ENCODE data around the gene PXDN. TPM values are rescaled to one million over a fixed set of nuclear protein-coding genes. Genes with fewer than 3 reads are reported as not detected.
"Not testable (repeated sequence)": the region's sequence is repeated elsewhere in the genome, so short reads cannot be mapped to it uniquely, and the experiment has no call there.

PXDN gene
- total RNA-seq, 1 donor from 2014 or later, result 1.1 TPM

DNA sequence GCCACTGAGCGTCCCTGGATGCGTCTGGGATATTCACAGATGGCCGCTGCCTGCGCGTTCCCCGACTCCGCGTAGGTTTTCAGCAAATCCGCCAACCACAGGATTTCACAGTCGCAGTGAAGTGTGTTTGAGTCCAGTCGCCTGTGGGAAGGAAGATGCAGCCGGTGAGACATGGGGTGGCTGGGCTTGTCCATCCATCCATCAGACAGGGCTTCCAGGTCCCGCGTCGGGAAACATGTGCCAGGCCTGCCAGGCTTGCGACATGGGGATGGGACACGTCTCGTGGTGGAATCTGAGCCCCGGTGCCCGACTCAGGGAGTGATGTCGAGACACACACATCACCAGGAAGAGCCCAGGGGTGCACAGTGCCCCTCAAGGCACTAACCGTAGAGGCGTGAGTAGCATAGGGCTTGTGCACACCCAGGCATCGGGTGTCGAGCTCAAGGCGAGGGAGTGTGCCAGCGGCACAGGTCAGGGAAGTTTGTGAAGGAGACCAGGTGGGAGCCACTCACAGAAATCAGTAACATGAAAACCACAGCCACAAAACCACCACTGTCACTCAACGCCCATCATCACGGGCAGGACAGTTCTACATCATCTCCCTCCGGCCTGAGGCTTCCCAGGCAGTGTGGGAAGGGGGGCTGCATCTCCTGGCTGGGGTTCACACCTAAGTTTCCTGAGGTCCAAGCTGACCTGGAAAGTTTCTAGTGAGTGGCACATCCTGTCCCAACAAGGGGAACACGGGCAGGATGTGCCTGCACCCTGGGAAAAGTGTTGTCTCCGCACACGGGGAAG lies 63.9 kb downstream of the PXDN start:
- Mint-ChIP-seq H3K9me3 (no peaks in the 10 kb centered on the region), H3K27ac (no peak overlapping the region), H3K27me3 (no peaks in the 10 kb centered on the region), H3K4me1 (no peaks in the 10 kb centered on the region), H3K4me3 (no peak overlapping the region), H3K36me3 (ENCODE audit: low read depth) (no peaks in the 10 kb centered on the region)
- intact Hi-C loops (cut with micrococcal nuclease), result no loop called here
- DNase-seq, result no peak

DNA sequence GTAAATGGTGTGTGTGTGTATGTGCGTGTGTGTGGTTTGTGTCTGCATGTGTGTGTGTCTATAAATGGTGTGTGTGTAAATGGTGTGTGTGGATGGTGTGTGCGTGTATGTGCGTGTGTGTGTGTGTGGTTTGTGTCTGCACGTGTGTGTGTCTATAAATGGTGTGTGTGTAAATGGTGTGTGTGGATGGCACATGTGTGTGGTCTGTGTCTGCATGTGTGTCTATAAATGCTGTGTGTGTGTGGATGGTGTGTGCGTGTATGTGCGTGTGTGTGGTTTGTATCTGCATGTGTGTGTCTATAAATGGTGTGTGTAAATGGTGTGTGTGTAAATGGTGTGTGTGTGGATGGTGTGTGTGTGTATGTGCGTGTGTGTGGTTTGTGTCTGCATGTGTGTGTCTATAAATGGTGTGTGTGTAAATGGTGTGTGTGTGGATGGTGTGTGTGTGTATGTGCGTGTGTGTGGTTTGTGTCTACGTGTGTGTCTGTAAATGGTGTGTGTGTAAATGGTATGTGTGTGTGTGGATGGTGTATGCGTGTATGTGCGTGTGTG lies 64.8 kb downstream of the PXDN start:
- intact Hi-C loops (cut with micrococcal nuclease); H3K4me3 Mint-ChIP-seq; H3K36me3 Mint-ChIP-seq (ENCODE audit: low read depth); H3K9me3 Mint-ChIP-seq; H3K27me3 Mint-ChIP-seq; H3K27ac Mint-ChIP-seq; H3K4me1 Mint-ChIP-seq; DNase-seq: not testable (repeated sequence)

DNA sequence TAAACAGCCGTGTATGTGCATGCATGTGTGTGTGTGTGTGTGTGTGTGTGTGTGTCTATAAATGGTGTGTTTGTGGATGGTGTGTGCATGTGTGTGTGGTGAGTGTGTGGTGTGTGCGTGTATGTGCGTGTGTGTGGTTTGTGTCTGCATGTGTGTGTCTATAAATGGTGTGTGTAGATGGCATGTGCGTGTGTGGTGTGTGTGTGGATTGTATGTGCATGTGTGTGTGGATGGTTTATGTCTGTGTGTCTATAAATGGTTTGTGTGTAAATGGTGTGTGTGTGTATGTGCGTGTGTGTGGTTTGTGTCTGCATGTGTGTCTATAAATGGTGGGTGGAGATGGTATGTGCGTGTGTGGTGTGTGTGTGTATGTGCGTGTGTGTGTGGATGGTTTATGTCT lies 65.2 kb downstream of the PXDN start:
- DNase-seq; H3K4me3 Mint-ChIP-seq; intact Hi-C loops (cut with micrococcal nuclease); H3K27ac Mint-ChIP-seq; H3K4me1 Mint-ChIP-seq; H3K9me3 Mint-ChIP-seq; H3K36me3 Mint-ChIP-seq (ENCODE audit: low read depth); H3K27me3 Mint-ChIP-seq: not testable (repeated sequence)

DNA sequence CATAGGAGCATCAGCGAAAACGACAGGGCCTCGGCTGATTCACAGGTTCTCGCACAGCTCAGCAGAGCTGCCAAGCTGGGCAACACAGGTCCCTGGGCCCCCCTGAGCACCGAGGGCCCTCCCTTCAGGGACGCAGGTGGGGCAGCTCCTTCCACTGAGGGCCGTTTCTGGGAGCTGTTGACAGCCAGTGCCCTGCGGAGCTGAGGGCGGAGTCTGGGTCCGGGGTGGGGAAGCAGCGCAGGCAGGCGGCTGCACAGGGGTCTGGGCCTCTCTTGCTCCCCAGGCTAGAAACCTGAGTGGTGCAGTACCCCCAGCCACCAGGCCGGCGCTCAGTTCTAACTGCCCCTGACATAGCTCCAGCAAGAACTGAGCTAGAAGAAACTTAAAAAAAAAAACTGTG lies 65.7 kb downstream of the PXDN start:
- Mint-ChIP-seq H3K27me3 (no peaks in the 10 kb centered on the region), H3K27ac (no peak overlapping the region), H3K4me3 (no peak overlapping the region), H3K9me3 (no peaks in the 10 kb centered on the region), H3K4me1 (no peaks in the 10 kb centered on the region), H3K36me3 (ENCODE audit: low read depth) (no peaks in the 10 kb centered on the region)
- intact Hi-C loops (cut with micrococcal nuclease), result no loop called here
- DNase-seq, result no peak

DNA sequence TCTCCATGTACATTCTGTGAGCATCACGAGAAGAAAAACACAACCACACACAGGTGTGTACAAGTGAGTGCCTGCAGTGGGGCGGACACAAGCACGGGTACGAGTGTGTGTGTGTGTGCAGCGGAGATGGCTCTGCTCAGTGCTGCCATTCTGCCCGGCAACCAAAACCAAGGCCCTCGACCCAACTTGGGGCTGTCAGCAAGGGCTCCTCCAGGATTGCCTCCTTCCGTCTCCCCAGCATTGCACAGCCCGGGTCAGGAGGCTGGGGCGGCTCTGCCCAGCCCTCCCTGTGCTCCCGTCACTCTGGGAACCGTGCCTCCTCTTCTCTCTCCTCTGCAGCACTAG lies 66.5 kb downstream of the PXDN start:
- Mint-ChIP-seq H3K9me3 (no peaks in the 10 kb centered on the region), H3K27me3 (no peaks in the 10 kb centered on the region), H3K36me3 (ENCODE audit: low read depth) (no peaks in the 10 kb centered on the region), H3K27ac (no peak overlapping the region), H3K4me1 (no peaks in the 10 kb centered on the region), H3K4me3 (no peak overlapping the region)
- DNase-seq, result no peak
- intact Hi-C loops (cut with micrococcal nuclease), result no loop called here

DNA sequence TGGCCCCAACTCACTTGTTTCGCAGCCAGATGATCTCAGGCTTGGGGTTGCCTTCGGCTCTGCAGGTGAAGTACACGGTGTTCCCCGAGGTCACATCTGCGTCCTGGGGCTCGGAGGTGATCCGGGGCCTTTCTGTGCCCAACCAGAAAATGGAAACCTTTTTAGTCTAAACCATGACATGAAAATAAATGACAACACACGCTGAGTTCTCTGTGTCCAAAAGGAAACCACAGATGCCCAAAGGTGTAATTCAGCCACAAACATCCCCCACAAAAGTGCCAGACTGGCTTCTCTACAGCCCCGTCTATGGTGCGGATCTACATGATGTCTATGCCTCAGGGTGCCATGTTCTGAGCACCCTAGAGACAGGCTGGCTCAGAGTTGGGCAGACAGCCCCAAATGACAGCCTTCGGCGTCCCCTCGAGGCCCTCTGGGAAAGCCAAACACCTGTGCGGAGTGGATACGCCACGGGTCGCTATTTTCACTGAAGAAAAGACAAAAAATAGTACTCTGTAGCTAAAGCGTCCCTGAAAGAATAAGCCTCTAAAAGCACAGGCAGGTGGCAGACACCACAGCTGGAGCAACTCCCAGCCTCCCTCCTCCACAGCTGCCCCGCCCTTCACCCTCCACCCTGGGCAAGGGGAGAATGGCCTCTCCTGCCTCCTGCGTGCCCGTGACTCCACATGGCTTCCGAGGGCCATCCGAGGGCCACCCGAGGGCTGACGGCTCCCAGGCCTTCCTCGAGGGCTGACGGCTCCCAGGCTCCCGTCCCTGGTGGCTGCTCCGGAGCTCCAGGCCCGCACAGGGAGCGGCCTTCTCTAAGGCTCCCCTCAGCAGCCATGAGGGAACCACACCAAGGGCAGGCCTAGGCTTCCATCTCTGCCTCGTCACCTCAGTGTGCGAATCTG lies 67.1 kb downstream of the PXDN start:
- H3K9me3 Mint-ChIP-seq, result no peaks in the 10 kb centered on the region
- H3K4me3 Mint-ChIP-seq, result no peak overlapping the region
- no peak for DNase-seq
- intact Hi-C loops (cut with micrococcal nuclease), result no loop called here
- H3K36me3 Mint-ChIP-seq (ENCODE audit: low read depth), result no peaks in the 10 kb centered on the region
- no peaks in the 10 kb centered on the region for H3K4me1 Mint-ChIP-seq
- no peaks in the 10 kb centered on the region for H3K27me3 Mint-ChIP-seq
- H3K27ac Mint-ChIP-seq, result no peak overlapping the region

DNA sequence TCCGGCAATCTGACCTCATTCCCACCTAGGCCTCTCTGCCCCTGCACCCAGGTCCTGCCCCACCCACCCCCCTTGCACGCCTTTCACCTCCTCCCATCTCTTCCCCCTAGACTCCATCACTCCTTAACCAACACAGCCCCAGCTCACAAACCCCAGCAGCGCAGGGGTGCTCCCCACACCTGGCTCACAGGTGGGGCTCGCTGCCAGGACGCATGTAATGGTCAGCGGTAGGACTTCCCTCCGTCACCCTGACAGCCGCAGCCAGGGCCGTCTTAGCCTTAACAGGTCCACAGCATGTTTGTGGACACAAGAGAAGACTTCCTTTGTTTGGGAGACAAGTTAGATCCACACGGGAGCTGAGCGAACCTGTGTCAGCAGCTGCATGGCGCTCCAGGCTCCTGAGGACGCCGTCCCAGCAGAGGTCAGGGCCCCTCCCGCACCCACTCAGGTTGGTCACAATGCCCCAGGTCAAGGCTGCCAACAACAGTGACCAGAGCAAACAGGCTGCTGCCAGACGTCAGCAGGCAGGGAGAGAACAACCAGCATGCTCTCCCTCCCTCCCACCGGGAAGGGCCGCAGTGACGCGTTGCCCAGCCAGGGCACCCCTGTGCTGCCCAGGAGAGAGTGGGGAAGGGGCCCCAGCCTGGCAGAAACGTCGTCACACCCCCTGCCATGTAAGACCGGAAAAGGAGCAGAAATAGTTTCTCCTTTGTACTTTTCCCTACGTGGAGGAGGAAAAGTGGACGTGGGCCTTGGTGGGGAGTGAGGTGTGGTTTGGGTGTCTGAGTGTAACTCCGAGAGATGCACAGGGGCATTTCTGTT lies 68.0 kb downstream of the PXDN start:
- no peaks in the 10 kb centered on the region for H3K36me3 Mint-ChIP-seq (ENCODE audit: low read depth)
- no peak overlapping the region for H3K4me3 Mint-ChIP-seq
- H3K4me1 Mint-ChIP-seq, result no peaks in the 10 kb centered on the region
- no peak for DNase-seq
- H3K27ac Mint-ChIP-seq, result no peak overlapping the region
- no peaks in the 10 kb centered on the region for H3K27me3 Mint-ChIP-seq
- no peaks in the 10 kb centered on the region for H3K9me3 Mint-ChIP-seq
- intact Hi-C loops (cut with micrococcal nuclease), result no loop called here

DNA sequence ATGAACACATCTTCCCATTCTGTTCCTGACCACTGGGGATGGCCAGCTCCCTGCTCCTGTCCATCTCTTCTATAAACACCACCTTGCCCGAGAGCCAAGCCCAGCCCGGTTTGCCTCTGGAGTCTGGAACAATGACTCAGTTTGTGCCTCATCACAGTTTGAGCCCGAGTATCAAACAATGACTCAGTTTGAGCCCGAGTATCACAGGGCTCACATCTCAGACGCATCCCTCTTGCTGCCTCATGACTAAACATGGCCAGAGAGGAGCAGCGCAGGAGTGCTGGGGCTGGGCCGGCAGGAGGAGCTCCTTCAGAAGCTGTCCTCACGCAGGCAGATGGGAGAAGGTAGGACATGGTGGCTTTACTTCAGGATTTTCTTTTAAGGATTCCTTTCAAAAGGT lies 68.7 kb downstream of the PXDN start:
- H3K9me3 Mint-ChIP-seq, result no peaks in the 10 kb centered on the region
- DNase-seq, result no peak
- H3K27me3 Mint-ChIP-seq, result no peaks in the 10 kb centered on the region
- H3K36me3 Mint-ChIP-seq (ENCODE audit: low read depth), result no peaks in the 10 kb centered on the region
- intact Hi-C loops (cut with micrococcal nuclease), result no loop called here
- no peak overlapping the region for H3K27ac Mint-ChIP-seq
- H3K4me1 Mint-ChIP-seq, result no peaks in the 10 kb centered on the region
- H3K4me3 Mint-ChIP-seq, result no peak overlapping the region

DNA sequence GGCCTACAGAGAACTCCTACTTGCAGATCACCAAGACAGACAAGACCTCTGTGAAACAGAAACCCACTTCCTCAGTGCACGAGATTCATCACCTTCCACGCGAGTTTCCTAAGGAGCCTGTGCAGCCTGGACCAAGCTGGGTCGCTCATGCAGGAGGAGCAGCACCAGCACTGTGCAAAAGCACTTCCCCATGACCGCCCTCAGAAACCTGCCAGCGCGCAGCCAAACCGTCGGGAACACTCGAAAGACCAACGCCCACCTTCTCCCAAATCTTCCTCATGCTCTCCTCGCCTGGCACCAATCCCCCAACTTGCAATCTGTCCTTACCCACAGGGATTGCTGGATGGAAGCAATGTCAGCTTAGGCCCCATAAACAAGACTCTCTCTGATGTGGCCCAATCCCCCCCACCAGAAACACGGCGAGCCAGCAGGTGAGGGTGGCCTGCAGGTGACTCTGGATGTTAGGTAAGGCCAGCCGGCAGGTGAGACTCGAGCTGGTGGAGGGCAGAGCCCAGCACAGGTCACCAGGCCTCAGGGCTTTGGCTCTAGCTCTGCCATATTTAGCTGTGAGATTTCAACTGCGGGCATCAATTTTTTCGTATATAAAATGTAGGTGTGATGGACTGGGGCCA lies 69.4 kb downstream of the PXDN start:
- Mint-ChIP-seq H3K36me3 (ENCODE audit: low read depth) (no peaks in the 10 kb centered on the region), H3K9me3 (no peaks in the 10 kb centered on the region), H3K4me3 (no peak overlapping the region), H3K27ac (no peak overlapping the region), H3K4me1 (no peaks in the 10 kb centered on the region), H3K27me3 (no peaks in the 10 kb centered on the region)
- intact Hi-C loops (cut with micrococcal nuclease), result no loop called here
- DNase-seq, result no peak

DNA sequence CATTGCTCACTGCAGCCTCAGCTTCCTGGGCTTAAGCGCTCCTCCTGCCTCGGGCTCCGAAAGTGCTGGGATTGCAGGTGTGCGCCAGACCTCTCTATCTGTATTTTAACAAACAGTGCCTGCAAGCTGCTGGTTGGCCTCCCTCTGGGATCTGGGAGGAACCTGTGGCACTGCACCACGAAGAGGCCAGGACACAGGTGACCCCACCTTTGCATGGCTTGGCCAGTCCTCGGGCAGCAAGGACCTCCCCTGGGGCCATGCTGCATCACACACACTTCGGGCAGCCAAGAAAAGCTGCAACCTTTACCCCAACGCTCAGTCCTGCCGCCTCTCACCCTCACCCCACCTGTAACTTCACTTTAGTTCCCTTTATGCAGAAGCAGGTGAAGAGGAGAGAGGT lies 70.0 kb downstream of the PXDN start:
- Mint-ChIP-seq H3K4me1 (no peaks in the 10 kb centered on the region), H3K9me3 (no peaks in the 10 kb centered on the region), H3K27me3 (no peaks in the 10 kb centered on the region), H3K27ac (no peak overlapping the region), H3K4me3 (no peak overlapping the region), H3K36me3 (ENCODE audit: low read depth) (no peaks in the 10 kb centered on the region)
- no peak for DNase-seq
- intact Hi-C loops (cut with micrococcal nuclease), result no loop called here

DNA sequence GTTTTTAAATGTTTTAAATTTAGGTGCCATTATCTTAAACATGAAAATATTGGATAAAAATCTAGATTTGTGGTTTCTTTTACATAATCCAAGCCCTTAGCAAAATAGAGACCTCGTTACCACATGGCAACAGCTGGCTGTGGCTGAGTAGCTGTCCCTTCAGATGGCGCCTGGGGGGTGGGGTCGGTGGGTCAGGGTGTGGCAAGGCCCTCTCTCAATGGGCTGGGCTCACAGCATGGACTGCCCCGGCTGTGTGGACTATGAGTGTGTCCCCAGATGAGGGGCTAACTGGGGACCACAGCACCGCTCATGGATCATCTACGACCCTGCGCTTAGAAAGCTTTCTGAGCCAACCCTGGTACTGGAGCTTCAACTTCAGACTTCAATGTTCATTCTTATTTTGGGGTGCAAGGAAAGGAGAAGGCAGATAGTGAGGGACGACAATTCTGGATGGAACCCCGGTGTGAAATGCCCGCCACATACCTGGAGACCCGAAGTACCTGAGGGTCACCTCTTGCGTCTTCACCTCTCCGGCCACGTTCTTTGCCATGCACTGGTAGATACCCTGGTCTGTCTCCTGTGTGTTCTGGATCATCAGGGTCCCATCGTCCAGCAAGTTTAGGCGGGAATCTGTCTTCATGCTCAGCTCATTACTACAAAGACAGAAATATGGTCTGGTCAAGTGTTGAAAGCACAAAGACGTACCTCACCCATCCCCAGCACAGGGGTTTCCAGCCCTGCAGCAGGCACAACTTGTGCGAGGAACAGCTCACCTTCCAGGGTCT lies 71.0 kb downstream of the PXDN start:
- H3K27ac Mint-ChIP-seq, result no peak overlapping the region
- H3K4me3 Mint-ChIP-seq, result no peak overlapping the region
- DNase-seq, result no peak
- H3K9me3 Mint-ChIP-seq, result no peaks in the 10 kb centered on the region
- intact Hi-C loops (cut with micrococcal nuclease), result no loop called here
- no peaks in the 10 kb centered on the region for H3K27me3 Mint-ChIP-seq
- no peaks in the 10 kb centered on the region for H3K4me1 Mint-ChIP-seq
- H3K36me3 Mint-ChIP-seq (ENCODE audit: low read depth), result no peaks in the 10 kb centered on the region

DNA sequence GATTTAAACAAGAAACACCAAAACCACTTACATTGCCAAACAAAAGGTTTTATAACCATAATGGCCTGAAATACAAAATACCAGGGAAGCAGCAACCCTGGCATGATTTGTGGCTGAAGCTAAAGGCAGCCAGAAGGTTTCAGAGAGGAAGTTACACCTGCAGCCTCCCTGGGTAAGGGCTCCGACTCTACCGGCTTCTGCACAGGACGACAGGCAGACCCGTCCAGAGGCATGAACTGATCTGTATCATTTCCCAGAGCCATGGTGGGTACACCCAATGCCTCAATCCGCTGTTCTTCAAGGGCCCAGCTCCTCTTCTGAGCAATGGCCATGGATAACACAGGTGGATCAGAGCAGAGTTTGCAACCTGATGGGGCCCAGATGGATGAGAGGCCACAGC lies 71.6 kb downstream of the PXDN start:
- no peaks in the 10 kb centered on the region for H3K36me3 Mint-ChIP-seq (ENCODE audit: low read depth)
- H3K27me3 Mint-ChIP-seq, result no peaks in the 10 kb centered on the region
- no peak overlapping the region for H3K27ac Mint-ChIP-seq
- no peaks in the 10 kb centered on the region for H3K4me1 Mint-ChIP-seq
- H3K9me3 Mint-ChIP-seq, result no peaks in the 10 kb centered on the region
- no peak overlapping the region for H3K4me3 Mint-ChIP-seq
- no peak for DNase-seq
- intact Hi-C loops (cut with micrococcal nuclease), result no loop called here

DNA sequence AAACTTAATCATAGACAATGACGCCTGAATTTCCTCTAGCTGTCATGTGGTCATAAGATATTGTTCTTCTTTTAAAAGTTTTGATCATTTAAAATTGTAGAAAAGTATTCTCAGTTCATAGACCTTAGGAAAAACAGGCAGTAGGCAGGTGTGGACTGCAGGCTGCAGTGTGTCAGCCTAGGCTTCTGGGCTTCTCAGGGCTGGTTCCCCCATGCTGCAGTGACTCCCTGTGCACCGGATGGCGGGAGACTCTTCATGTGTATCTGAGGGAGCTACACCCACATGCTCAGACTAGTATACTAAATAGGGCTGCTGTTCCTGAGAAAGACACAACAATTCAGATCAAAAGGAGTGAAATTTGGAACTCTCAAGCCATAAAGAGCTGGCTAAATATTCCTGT lies 72.4 kb downstream of the PXDN start:
- H3K27me3 Mint-ChIP-seq, result no peaks in the 10 kb centered on the region
- H3K4me1 Mint-ChIP-seq, result no peaks in the 10 kb centered on the region
- intact Hi-C loops (cut with micrococcal nuclease), result no loop called here
- H3K27ac Mint-ChIP-seq, result no peak overlapping the region
- H3K4me3 Mint-ChIP-seq, result no peak overlapping the region
- H3K9me3 Mint-ChIP-seq, result no peaks in the 10 kb centered on the region
- no peak for DNase-seq
- H3K36me3 Mint-ChIP-seq (ENCODE audit: low read depth), result no peaks in the 10 kb centered on the region

Measured in activated CD4-positive, alpha-beta T cell treated with anti-CD3 and anti-CD28 coated beads, Interleukin-2, amount 10 ng/mL, durations not matched to agents 24 days and 14 days (primary cell).